ENCODE results near the gene STK11IP. TPM values are rescaled to one million over a fixed set of nuclear protein-coding genes. Genes with fewer than 3 reads are reported as not detected.
A peak's percentile ranks its signal among the peaks of the same experiment; 100 is the strongest.

Gene STK11IP
- total and polyA plus RNA-seq, 2 donors (not counting 1 experiment from before 2014, with no cell fraction given): 46.8 to 55.6 TPM

- Mint-ChIP-seq H3K27me3 (peaks cover 29% of the 10 kb centered on the region), H3K4me3 (no peak overlapping the region), H3K27ac (no peak overlapping the region), H3K9me3 (ENCODE audit: insufficient read depth) (no peaks in the 10 kb centered on the region), H3K4me1 (no peaks in the 10 kb centered on the region)
- ChIA-PET POLR2A (no interaction called here), CTCF (interaction anchor here (0.5 to 2.5 kb wide), 13 partner anchors 8 to 502 kb away, joined by 3 to 11 read pairs (median 5); partner anchors contain the start of genes CHPF and OBSL1)
- no peaks in the 10 kb centered on the region for H3K36me3 ChIP-seq (replicated peaks in 1 of 2; ENCODE audit: control extremely low read depth in 1 of 2, control insufficient read depth in 1 of 2, extremely low read depth in 1 of 2, insufficient read depth in 2 of 2, low read length in 1 of 2)
- ATAC-seq (ENCODE audit: low read depth) (peak; percentile 43), DNase-seq (peak; percentile 42)
- peaks cover 0 to 15% (median 0%) of the 10 kb centered on the region in 4 experiments for H3K27me3 ChIP-seq (replicated peaks in 1 of 4; ENCODE audit: control extremely low read depth in 1 of 4, control insufficient read depth in 3 of 4, insufficient read depth in 4 of 4, low read length in 3 of 4)
- no peak overlapping the region for H3K27ac ChIP-seq (ENCODE audit: low read length in 2 of 2)
- intact Hi-C loops (cut with micrococcal nuclease): no loop called here
- H3K9me3 ChIP-seq (ENCODE audit: control extremely low read depth in 1 of 3, control insufficient read depth in 2 of 3, insufficient read depth in 1 of 3, low read length in 2 of 3): peaks cover 0 to 5% (median 0%) of the 10 kb centered on the region in 3 donors
- no peaks in the 10 kb centered on the region for H4K20me1 ChIP-seq (ENCODE audit: control insufficient read depth, insufficient read depth, low read length, poor library complexity, severe bottlenecking)
- H3K79me2 ChIP-seq (ENCODE audit: control insufficient read depth, insufficient read depth, low read length): no peaks in the 10 kb centered on the region
- H3K9ac ChIP-seq (ENCODE audit: low read length): no peak overlapping the region
- no peaks in the 10 kb centered on the region for H3K4me1 ChIP-seq (ENCODE audit: control insufficient read depth in 2 of 2, insufficient read depth in 2 of 2, low read length in 2 of 2)
- no peak overlapping the region for H3K4me2 ChIP-seq (replicated peaks; ENCODE audit: low read depth, low read length, poor library complexity, severe bottlenecking)
- no peak overlapping the region for H2AFZ ChIP-seq (ENCODE audit: insufficient read depth, low read depth, low read length, poor library complexity, severe bottlenecking)
- no peak for TF ChIP-seq EZH2 (IDR thresholded peaks at IDR 0.05; ENCODE audit: borderline replicate concordance, insufficient read depth, low read depth, low read length, poor library complexity, severe bottlenecking)
- peak; percentile 87 for TF ChIP-seq CTCF (IDR thresholded peaks at IDR 0.05)
- H3K4me3 ChIP-seq (ENCODE audit: control extremely low read depth in 1 of 5, extremely low read depth in 1 of 5, insufficient read depth in 1 of 5, low read depth in 2 of 5, low read length in 4 of 5): no peak overlapping the region
- 78% methylated on average over 3 of the region's 8 CpGs for WGBS (ENCODE audit: insufficient coverage)
Observed at GRCh38 chr2:219560037-219560892, 37.4 kb upstream of the STK11IP start.

DNA sequence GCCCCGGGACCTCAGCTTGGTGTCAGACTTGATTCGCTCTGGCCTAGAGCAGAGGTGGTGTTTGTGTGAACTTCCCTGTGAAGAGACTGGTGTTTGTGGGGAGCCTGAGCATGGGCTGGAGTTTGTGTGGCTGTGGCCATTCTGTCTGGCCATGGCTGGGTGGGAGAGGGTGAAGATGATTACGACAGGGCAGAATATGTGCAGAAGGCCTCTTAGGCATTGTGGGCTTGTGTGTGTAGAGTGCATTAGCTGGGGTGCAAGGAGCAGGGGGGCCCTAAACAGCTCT is 36.8 kb upstream of the STK11IP start:
- H2AFZ ChIP-seq (ENCODE audit: insufficient read depth, low read depth, low read length, poor library complexity, severe bottlenecking): no peak overlapping the region
- peaks cover 0 to 10% (median 0%) of the 10 kb centered on the region in 4 experiments for H3K27me3 ChIP-seq (replicated peaks in 1 of 4; ENCODE audit: control extremely low read depth in 1 of 4, control insufficient read depth in 3 of 4, insufficient read depth in 4 of 4, low read length in 3 of 4)
- H3K79me2 ChIP-seq (ENCODE audit: control insufficient read depth, insufficient read depth, low read length): no peaks in the 10 kb centered on the region
- no peak for TF ChIP-seq CTCF (IDR thresholded peaks at IDR 0.05)
- no peak for TF ChIP-seq EZH2 (IDR thresholded peaks at IDR 0.05; ENCODE audit: borderline replicate concordance, insufficient read depth, low read depth, low read length, poor library complexity, severe bottlenecking)
- H3K4me3 ChIP-seq (ENCODE audit: control extremely low read depth in 1 of 5, extremely low read depth in 1 of 5, insufficient read depth in 1 of 5, low read depth in 2 of 5, low read length in 4 of 5): no peak overlapping the region
- no peaks in the 10 kb centered on the region for H4K20me1 ChIP-seq (ENCODE audit: control insufficient read depth, insufficient read depth, low read length, poor library complexity, severe bottlenecking)
- Mint-ChIP-seq H3K4me1 (no peaks in the 10 kb centered on the region), H3K9me3 (ENCODE audit: insufficient read depth) (no peaks in the 10 kb centered on the region), H3K27me3 (peaks cover 28% of the 10 kb centered on the region), H3K4me3 (no peak overlapping the region), H3K27ac (no peak overlapping the region)
- WGBS (ENCODE audit: insufficient coverage): 81% methylated on average over 3 of the region's 3 CpGs
- H3K9me3 ChIP-seq (ENCODE audit: control extremely low read depth in 1 of 3, control insufficient read depth in 2 of 3, insufficient read depth in 1 of 3, low read length in 2 of 3): peaks cover 0 to 5% (median 0%) of the 10 kb centered on the region in 3 donors
- H3K4me1 ChIP-seq (ENCODE audit: control insufficient read depth in 2 of 2, insufficient read depth in 2 of 2, low read length in 2 of 2): no peaks in the 10 kb centered on the region
- no peak overlapping the region for H3K9ac ChIP-seq (ENCODE audit: low read length)
- no peaks in the 10 kb centered on the region for H3K36me3 ChIP-seq (replicated peaks in 1 of 2; ENCODE audit: control extremely low read depth in 1 of 2, control insufficient read depth in 1 of 2, extremely low read depth in 1 of 2, insufficient read depth in 2 of 2, low read length in 1 of 2)
- CTCF ChIA-PET: interaction anchor here (0.5 to 2.5 kb wide), 9 partner anchors 8 to 503 kb away, joined by 3 to 11 read pairs (median 5); partner anchors contain the start of genes CHPF and OBSL1
- H3K27ac ChIP-seq (ENCODE audit: low read length in 2 of 2): no peak overlapping the region
- DNase-seq (peak; percentile 8), ATAC-seq (ENCODE audit: low read depth) (no peak)
- POLR2A ChIA-PET: no interaction called here
- intact Hi-C loops (cut with micrococcal nuclease): no loop called here
- H3K4me2 ChIP-seq (replicated peaks; ENCODE audit: low read depth, low read length, poor library complexity, severe bottlenecking): no peak overlapping the region
